Neural progenitor cell (in vitro differentiated cells): ENCODE results near the gene CFAP61.

ENCODE experiments used
- CTCF ChIP-seq: fragments of 200-600 bp; sonication (generic); IDR thresholded peaks from 2 replicates; pipeline ENCODE4 v1.5.1; 2017; ENCODE audit warnings: antibody characterized with exemption, mild to moderate bottlenecking
- EZH2phosphoT487 ChIP-seq: fragments of 200-600 bp; sonication (generic); IDR thresholded peaks from 2 replicates; pipeline ENCODE4 v1.6.1; 2017; ENCODE audit warnings: antibody characterized with exemption

GRCh38 chr20:20327746-20328145 is 275.4 kb downstream of the CFAP61 start:
- TF ChIP-seq CTCF (no peak), EZH2phosphoT487 (no peak)
